H54 (cell line): ENCODE measurements around the gene ARHGEF16.

Experiments
- DNase-seq: peaks from one replicate; pipeline ENCODE4 v3.0.0; 2011; ENCODE audit warnings: low spot score, mixed read lengths; ENCODE audit not compliant: insufficient read length
- FAIRE-seq: peaks from 3 replicates; lab custom pipeline; 2011; peaks lifted over from hg19 to GRCh38; lab: Jason Lieb, UNC
- POLR2A ChIP-seq: IDR thresholded peaks from 2 replicates; pipeline ENCODE4 v1.6.1; 2011; ENCODE audit warnings: low read depth, mild to moderate bottlenecking, low read length

Gene ARHGEF16

DNA sequence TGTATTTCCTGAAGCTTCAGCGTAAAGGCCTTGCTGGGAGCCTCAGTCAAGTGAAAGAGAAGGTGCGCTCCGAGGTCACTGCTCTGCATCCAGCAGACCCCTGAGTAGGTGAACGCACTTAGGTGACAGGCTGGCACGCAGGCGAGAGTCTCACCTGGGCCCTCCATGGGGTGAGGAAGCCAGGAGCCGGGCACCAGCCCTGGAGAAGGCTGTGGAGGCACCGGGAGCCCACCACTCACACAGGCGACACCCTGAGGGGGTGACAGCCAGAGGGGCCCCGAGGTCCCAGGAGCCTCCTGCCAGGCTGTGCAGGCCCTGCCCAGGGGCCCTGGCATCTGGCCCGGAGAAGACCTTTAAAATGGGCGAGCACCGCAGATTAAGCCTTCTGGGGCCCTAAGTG is 67.6 kb downstream of the ARHGEF16 start:
- DNase-seq (no peak), FAIRE-seq (no peak)
- no peak for TF ChIP-seq POLR2A

DNA sequence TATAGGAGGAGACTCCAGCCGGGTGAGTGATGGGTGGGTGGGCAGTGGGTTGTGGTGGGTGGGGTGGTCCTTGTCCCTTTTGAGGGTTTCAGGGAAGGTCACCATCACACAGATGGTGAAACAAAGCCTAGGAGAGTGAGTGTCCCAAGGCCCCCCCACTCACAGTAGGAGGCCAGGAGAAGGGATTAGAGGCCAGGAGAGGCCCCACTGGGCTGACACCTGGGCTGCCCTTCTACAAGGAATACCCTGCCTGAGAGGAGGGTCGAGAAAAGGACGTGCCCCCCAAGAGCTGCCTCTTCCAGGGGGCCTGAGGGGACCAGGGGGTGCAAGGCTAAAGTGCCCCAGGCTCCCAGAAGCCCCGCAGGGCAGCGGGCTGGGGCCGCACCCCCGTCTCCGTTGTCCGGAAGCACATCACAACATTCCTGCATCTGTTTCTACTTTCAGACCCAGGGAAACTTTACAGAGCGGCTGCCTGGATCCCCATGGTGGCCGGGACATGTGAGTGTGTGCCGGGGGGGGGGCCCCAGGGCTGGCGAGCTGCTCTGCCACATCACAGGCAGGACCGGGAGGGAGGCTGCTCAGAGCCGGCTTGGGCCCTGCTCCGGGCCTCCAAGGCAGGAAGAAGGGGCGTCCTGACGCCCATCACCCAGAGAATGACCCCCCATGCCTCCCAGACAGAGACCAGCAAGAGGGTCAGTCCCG is 68.2 kb downstream of the ARHGEF16 start:
- DNase-seq (no peak), FAIRE-seq (no peak)
- TF ChIP-seq POLR2A = no peak

DNA sequence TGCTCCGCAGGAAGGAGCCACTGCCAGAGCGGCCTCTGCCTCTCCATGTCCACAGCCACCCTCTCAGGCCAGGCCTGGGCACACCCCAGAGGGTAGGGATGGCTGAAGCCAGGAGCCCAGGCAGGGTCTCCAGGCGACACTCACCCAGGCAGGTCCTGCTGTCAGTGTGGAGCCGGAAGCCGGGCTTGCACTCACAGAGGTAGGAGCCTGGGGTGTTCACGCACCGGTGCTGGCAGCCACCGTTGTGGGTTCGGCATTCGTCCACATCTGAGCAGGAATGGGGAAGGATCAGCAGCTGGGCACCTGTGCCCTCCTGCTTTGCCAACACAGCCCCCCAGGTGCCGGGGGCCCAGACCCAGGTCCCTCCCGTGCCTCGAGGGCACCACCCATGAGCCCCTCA is 69.5 kb downstream of the ARHGEF16 start:
- DNase-seq = no peak
- TF ChIP-seq POLR2A = no peak
- no peak for FAIRE-seq

DNA sequence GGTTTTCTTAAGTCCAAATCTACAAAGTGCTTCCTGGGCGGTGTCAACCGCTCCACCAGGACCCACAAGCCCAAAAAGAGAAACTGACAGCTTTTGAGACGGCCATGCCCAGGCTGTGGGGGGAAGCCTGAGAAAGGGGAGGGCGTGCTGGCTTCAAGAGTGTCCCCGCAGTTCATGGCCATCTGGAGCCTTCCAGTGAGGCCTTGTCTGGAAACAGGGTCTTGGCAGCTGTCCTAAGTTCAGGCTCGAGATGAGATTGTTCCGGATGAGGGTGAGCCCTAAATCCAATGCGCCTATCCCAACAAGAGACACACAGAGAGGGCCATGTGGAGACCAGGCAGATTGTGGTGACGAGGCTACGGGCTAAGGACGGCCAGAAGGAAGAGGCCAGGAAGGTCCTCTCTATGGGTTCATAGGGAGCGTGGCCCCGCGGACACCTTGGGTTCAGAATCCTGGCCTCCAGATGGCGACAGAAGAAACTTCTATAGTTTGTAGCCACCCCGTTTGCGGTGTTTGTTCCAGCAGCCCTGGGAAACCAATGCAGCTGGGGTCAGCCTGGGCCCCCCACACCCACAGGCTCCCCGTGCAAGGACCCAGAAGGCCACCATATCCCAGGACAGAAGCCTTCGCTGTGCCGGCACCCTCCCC is 70.2 kb downstream of the ARHGEF16 start:
- DNase-seq = no peak
- FAIRE-seq = no peak
- no peak for TF ChIP-seq POLR2A

DNA sequence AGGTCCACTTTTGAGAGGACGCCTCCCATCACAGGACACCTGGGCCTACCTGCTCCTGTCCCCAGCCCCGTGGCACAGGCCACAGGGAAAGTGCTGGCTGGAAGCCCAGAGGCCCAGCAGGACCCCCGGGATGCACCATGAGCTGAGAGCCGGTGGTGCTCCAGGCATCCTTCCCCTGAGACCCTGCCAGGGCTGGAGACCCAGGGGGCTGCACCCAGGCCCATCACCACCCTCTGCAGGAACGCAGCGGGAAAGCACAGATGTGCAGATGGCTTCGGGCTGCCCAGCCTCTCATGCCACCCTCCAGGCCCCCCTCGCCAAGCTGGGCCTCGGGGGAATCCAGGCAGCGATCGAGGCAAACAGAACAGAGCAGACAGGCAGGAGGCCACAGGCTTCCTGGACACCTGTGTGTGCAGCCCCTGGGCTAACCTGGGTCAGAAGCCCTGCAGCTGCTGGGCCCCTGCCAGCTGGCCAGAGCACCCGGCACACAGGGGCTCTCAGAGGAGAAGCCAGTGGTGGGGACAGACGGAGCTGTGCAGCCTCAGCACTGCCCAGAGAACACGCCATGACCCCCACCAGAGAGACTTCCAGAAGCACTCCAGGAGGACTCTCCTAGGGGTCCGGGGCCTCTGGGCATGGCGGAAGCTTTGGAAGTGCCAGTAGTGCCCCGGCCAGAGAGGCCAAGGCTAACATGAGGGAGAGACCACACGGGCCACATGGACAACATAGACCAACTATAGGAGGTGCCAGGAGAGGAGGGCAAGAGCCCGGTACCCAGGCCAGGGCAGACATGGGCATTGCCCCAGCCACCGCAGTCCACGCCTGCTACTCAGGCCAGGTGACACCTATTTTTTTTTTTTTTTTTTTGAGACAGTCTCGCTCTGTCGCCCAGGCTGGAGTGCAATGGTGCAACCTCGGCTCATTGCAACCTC is 71.4 kb downstream of the ARHGEF16 start:
- no peak for DNase-seq
- no peak for TF ChIP-seq POLR2A
- no peak for FAIRE-seq

DNA sequence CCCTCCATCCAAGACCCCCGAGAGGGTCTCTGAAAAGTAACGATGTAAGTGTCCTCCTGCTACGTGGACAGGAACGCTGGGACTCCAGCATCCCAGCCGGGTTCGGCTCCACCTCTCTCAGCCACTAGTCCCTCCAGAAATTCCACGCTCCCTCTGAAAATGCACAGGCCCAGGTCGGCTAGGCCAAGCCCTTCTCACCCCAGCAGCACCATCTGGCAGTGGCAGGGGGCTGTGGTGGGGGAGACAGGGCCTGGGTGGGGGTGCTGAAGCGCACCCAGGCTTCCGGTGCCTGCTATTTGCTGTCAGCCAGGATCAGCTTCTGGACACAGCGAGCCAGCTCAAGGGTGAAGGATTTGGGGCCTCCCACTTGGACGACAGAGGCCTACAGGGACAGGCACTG is 73.3 kb downstream of the ARHGEF16 start:
- DNase-seq (no peak), FAIRE-seq (no peak)
- TF ChIP-seq POLR2A = no peak

GRCh38 chr1:3529099-3529729 is 74.7 kb downstream of the ARHGEF16 start:
- DNase-seq = no peak
- no peak for TF ChIP-seq POLR2A
- no peak for FAIRE-seq

- FAIRE-seq (no peak), DNase-seq (peak; percentile 46)
- TF ChIP-seq POLR2A = no peak
Measured at GRCh38 chr1:3530086-3530925, 75.8 kb downstream of the ARHGEF16 start.
